Measurements from ENCODE around the gene HAUS3.
A peak's percentile ranks its signal among the peaks of the same experiment; 100 is the strongest.
"Not testable (repeated sequence)": the region's sequence is repeated elsewhere in the genome, so short reads cannot be mapped to it uniquely, and the experiment has no call there.

Gene HAUS3

DNA sequence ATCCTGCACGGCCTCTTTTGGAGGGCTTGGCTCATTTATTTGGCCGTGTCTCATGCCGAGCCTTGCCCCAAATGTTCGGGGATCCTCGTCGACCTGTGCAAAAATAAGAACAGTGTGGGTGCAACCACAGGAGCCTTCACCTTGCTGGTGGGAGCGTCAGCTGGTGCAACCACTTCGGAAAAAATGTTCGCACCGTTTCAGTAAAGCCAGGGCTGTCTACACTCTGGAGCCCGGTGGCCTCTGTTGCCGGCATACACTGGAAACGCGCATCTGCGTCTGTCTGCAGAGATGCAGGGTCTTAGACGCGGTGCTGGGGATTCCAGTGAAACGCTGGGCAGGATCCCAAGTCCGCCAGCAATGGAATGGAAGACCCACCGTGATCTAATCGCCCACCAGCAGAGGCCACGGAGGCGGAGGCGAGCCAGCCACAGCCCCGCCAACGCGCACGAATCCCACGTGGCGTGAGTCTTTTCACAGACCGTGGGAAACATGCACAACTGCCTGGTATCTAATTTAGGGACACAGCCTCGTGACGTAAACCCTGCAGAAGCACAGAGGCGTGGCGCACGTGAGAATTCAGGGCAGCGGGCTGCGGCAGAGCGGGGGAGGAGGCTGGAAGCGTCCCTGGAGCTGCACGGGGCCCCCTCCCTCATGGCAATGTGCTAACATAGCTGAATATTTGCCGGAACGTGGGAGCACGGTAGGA is 33.8 kb upstream of the HAUS3 start:
- no peak for DNase-seq (ENCODE audit: low read depth)

GRCh38 chr4:2275044-2275397 is 33.1 kb upstream of the HAUS3 start:
- not testable (repeated sequence) for DNase-seq (ENCODE audit: low read depth)

DNA sequence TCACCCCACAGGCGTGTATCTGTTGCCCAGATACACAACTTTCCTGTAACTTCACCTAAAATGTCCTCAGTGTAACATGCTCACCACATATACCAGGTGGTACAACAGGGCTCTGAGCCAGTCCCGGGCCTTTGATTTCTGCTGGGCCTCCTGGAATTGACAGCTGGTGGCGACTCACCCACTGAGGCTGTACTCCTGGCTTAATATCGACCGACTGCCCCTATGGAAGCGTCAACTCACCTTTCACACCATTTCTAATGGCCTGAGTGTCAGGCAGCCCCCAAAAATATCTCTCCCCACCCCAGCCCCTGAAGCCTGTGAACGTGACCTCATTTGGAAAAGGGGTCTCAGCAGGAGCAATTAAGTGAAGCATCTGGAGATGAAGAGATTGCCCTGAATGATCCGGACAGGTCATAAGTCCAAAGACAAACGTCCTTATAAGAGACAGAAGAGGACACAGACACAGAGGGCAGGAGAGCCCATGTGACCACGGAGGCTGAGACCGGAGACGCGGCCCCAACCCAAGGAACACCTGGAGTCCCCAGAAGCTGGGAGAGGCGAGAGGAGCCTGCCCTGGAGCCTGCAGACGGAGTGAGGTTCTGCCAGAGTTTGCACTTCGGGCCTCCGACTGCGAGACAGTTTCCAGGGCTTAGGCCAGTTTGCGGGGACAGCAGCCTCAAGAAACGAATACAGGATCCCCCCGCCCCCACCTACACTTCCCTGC is 32.6 kb upstream of the HAUS3 start:
- DNase-seq (ENCODE audit: low read depth): no peak

GRCh38 chr4:2273657-2274319 is 31.9 kb upstream of the HAUS3 start:
- DNase-seq (ENCODE audit: low read depth): no peak

GRCh38 chr4:2273221-2273620 is 31.3 kb upstream of the HAUS3 start:
- no peak for DNase-seq (ENCODE audit: low read depth)

DNA sequence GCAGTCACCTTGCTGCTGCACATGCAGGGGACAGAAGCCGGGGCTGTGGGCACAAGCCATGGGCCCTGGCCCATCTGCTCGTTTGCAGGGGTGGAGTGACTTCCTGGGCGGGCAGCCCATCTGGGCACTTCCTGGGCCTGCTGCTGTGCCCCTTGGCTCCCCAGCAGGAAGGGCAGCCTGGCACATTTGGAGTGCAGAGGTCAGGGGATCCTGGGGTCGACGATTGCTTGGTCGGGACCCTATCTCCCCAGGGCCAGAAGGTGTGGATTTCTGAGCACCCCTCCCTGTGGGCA is 30.9 kb upstream of the HAUS3 start:
- DNase-seq (ENCODE audit: low read depth): no peak

- no peak for DNase-seq (ENCODE audit: low read depth)
These were observed 30.3 kb upstream of the HAUS3 start for GRCh38 chr4:2272026-2272827.

DNA sequence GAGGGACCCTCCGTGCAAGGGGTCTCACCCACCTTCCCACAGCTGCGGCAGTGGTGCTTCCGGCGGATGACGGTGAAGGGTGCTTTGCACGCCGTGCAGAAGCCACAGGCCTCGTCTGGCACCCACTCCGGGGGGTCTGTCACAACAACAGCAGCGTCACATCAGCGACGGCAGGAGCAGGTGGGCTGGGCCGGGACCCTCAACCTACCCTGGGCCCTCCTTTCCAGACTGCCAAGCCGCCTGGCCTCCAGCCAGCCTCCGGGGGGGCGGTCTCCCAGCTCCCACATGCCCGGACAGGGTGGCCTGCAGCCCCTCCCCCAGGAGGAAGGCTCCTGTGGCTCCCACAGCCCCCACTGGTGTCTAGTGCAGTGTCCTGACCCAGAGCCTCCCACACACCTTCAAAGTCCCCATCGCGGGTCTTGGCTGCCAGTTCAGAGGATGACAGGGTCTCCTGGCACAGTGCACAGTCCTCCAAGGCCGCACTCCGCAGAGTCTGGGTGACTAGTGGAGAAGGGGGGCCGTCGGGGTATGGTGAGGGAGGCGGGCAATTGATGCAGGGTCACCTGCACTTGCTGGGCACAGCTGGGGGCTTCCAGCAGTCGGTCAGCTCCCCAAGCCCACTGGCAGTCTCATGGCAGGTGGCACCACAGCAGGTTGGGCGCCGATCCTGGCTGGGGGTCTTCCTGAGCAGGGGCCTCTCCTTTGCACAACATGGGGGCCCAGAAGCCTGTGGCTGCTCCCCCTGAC is 29.5 kb upstream of the HAUS3 start:
- no peak for DNase-seq (ENCODE audit: low read depth)

DNA sequence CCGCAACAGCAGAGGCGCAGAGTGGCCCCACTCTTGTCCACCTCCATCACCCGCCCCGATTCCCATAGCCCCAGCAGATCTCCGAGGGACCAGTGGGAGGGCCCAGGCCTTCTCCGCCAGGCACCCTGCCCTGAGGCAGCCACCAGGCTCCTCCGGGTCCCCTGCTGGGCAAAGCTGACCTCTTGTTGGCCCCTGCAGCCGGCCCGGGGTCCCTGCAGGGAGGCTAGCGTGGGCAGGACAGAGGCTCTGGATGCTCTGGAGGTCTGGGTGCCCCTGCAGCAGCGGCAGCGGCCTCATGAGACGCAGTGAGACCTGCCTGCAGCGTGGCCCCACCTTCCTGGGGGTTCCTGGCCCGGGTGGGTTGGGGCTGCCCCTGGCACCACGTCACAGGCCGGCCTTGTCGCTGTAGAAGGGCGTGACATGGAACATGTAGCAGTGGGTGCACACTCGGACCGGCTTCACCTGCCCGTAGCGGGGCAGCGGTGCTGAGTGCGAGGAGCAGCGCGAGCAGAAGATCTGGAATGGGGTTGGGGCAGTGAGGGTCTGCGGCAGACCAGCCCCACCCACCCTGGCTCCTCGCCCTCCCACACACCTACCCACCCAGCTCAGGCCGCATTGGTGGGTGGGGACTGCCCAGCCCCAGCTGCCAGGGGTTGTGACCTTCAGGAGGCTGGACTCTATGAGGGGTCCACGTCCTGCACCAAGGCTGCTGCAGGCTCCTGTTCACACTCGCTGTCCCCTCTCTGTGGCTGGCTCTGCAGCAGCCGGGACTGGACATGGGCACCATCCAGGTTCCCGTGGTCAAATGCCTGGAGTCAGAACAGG is 28.6 kb upstream of the HAUS3 start:
- DNase-seq (ENCODE audit: low read depth): no peak

GRCh38 chr4:2269618-2270163 is 27.8 kb upstream of the HAUS3 start:
- DNase-seq (ENCODE audit: low read depth): no peak

DNA sequence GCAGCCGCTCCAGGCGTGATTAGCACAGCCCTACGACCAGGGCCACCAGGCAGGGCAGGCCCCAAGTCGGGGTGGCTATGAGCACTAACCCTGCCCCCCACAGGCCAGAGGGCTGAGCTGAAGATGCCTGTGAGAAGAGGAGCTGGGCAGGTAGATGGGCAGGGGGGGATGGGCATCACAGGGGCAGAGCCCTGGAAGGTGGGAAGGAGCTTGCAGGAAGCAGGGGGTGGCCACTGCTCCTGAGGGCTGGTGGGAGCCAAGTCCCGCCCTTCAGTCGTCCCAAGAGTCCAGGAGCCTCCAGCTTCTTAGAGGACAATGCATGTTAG is 27.2 kb upstream of the HAUS3 start:
- no peak for DNase-seq (ENCODE audit: low read depth)

DNA sequence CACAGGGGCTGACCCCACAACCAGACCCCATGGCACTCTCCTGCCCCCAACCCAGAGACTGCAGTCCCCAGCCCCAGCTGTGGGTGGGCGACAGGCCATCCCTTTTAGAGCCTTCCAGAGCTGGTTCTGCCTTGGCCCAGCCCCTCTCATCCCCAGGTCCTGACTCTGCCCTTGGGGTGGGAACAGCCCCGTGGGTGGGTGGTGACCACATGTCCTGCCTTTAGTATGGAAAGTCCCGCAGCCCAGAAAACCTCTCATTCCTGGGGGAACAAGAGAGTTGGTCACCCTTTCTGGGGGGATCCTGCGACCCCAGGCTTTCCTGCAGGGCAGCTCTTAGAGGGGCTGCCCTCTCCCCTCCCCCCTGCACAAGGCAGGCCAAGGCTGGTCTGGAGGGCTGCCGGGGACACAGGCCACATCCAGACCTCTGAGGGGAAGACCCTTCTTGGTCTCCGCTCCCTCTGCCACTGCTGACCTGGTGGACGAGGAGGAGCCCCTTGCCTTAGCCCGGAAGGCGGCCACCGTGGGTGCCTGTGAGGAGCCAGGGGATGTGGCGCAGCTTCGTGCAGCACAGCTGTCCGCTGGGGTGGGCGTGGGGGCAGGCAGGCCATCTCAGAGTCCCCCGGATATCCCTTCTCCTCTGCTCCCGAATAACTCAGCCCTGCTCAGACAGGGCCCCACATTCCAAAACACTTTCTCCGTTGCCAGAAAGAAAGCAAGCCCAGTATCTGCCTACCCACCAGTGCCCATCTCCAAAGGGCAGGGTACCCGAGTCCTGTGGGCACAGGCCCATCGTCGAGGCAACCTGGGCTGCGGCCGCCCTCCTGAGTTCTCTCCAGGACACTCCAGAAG is 26.7 kb upstream of the HAUS3 start:
- DNase-seq (ENCODE audit: low read depth): no peak

DNA sequence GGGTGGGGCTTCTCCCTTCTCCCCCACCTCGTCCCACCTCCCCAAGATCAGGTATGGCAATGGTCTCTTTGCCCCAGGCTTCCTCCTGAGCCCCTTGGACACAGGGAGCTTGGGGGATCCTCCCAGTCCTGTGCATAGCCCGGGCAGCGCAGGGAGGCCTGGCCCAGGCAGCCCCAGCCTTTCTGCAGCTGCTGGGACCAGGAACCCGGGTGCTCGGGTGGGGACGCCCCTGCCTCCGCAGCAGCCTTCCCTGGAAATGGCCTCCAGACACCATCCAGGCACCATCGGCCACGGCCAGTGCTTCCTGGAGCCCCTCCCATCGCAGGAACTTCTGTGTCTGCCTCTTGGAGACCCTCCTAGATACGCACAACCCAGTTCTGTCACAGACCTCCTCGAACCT is 25.9 kb upstream of the HAUS3 start:
- no peak for DNase-seq (ENCODE audit: low read depth)

DNA sequence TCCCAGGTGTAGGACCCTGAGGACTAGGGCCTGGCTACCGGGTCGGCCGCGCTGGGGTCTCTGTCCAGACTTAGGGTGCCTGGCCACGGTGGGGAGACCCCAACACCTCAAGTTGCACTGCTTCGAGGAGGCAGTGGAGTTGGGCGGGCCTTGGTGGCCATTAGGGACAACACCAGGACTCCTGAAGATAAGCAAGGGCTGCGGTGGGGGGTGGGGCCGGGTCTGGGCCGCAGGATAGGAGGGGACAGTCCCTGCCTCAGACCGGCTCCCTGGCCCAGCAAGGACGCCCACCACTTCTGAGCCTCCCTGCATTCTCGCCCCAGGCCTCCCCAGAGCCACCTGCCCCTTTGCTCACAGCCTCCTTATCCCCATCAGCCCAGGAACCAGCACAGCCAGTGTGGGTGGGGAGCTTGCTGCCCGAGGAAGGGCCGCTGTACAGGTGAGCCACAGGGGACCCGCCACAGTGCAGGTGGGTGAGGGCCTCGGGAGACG is 25.4 kb upstream of the HAUS3 start:
- DNase-seq (ENCODE audit: low read depth): no peak

- no peak for DNase-seq (ENCODE audit: low read depth)
These were observed 24.9 kb upstream of the HAUS3 start for GRCh38 chr4:2266821-2267220.

- DNase-seq (ENCODE audit: low read depth): peak; percentile 87
These were observed 24.3 kb upstream of the HAUS3 start for GRCh38 chr4:2266181-2266580.

DNA sequence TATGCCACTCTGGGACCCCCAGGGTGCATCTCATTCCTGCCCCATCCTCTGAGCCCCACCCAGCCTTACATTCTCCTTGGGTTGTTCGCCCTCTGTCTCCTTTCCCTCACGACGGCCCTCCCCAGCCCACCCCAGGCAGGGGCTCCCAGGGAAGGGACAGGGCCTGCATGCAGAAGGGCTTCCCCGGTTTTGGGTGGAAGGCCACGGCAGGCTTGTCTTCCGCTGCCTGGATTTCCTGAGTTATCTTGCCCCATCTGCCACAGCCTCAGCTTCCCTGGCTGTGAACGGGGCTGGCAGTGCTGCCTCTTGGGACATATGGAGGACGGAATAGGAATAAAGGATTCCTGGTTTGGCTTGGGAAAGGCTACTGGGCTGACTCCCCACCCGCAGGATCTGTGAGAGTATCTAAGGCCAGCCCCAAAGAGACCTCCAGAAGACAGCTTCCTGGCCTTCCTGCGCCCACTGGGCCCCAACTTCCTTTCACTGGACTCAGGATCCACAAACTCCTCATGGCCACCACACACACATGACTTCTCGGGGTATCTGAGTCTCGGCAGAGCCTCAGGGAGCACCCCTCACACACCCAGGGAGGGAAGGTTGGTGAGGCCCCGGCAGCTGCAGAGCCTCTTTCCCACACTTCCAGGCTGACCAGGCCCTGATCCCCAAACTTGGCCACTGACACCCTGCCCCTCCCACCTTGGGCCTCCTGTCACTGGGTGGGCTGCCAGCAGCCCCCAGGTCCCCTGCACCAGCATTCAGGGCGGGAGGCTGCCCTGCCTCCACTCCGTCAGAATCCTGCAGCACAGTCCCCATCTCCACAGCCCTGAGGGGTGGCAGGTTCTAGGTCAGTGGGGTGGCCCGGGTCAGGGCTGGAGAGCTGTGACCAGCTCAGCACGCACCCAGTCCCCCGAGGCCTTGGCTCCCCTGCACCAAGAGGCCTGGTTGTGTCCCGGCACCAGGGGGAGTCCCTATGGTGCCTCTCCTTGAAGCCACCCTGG is 23.5 kb upstream of the HAUS3 start:
- DNase-seq (ENCODE audit: low read depth): no peak

DNA sequence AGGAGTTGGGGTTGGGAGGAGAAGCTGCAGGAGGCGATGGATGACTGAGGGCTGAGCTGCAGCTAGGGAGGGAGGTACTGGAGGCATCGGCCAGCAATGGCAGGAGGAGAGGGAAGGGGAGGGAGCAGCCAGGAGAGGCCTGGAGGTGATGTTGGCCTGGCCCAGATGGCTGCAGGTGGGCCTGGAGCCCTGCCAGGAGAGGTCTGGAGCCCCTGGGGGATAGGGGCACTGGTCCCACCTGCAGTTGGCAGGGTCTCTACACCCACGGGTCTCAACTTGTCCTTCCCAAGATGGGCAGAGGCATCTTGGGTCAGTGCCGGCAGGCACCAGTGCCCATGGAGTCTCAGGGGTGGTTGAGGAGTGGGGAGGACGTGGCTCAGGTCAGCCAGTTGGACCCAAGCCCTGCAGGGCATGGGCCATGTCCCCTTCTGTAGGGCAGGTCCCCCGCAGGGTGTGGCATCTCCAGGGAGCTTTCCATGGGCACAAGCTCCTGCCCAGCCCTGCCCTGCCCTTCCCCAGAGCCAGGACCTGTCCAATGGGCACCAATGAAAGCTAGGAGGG is 22.6 kb upstream of the HAUS3 start:
- no peak for DNase-seq (ENCODE audit: low read depth)

Data from fibroblast of gingiva (primary cell).